Activated naive CD8-positive, alpha-beta T cell (primary cell): Measurements from ENCODE around the gene RBM20.

ENCODE experiments used
- H3K27ac Mint-ChIP-seq: one replicate; pipeline ENCODE4 v1.8.0; 2021; ENCODE audit warnings: mixed read lengths
- H3K27me3 Mint-ChIP-seq: one replicate; pipeline ENCODE4 v1.8.0; 2021; ENCODE audit warnings: mixed read lengths
- H3K36me3 Mint-ChIP-seq: one replicate; pipeline ENCODE4 v1.8.0; 2021; ENCODE audit warnings: mixed read lengths
- H3K4me1 Mint-ChIP-seq: one replicate; pipeline ENCODE4 v1.8.0; 2021; ENCODE audit warnings: low read depth, mixed read lengths
- H3K4me3 Mint-ChIP-seq: one replicate; pipeline ENCODE4 v1.8.0; 2021; ENCODE audit warnings: mild to moderate bottlenecking, mixed read lengths
- H3K9me3 Mint-ChIP-seq: one replicate; pipeline ENCODE4 v1.8.0; 2021; ENCODE audit warnings: low read depth, mixed read lengths

Gene RBM20

DNA sequence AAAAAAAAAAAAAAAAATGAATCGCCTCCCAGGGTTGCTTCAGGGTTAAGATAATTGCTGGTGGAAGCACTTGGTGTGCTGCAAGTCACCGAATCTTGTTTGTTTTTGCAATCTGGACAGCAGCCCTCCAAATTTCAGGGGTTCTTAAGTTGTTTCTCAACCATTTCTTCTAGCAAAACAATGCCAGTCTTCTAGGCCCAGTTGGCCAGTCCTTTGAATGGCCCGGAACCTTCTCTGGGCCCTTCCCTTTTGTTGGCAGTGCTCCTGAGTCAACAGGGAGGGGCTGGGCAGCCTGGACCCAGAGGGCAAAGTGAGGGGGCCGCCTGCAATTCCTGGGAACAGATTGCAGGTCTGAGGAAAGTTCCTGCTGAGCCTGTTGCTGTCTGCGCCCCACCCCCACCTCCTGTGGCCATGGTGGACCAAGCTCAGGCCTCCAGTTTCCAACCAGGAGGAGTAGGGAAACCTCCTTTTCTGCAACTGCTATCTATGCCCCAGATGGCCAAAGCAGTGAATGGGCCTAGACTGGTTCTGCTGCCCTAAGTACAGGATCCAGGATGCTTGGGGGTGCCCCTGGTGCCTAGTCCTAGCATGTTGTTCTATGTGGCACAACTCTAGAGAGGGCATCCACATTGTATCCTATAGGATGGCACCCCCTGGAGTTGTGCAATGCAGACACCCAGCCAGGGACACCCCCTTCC, 196.2 kb downstream of the RBM20 start:
- Mint-ChIP-seq H3K9me3 (no peaks in the 10 kb centered on the region), H3K4me1 (peaks cover 63% of the 10 kb centered on the region), H3K27me3 (no peaks in the 10 kb centered on the region), H3K36me3 (peaks cover 2% of the 10 kb centered on the region), H3K4me3 (no peak overlapping the region), H3K27ac (no peak overlapping the region)

DNA sequence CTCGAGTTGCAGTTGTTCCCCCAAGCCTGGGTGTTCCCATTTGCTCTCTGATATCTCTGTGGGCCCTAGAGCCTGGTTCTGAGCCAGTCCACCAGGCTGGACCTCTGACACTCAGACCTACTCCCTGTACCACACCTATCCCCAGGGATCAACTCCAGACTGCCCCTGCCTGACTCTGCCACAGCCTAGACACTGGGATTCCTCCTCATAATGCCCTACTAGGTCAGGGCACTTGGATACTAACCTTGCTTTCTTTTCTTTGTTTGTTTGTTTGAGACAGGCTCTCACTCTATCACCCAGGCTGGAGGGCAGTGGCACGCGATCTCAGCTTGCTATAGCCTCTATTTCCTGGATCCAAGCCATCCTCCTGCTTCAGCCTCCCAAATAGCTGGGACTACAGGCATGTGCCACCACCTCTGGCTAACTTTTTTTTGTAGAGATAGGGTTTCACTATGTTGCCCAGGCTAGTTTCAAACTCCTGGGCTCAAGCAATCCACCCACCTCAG, 196.8 kb downstream of the RBM20 start:
- H3K4me3 Mint-ChIP-seq, result no peak overlapping the region
- peaks cover 62% of the 10 kb centered on the region for H3K4me1 Mint-ChIP-seq
- peaks cover 2% of the 10 kb centered on the region for H3K36me3 Mint-ChIP-seq
- no peaks in the 10 kb centered on the region for H3K9me3 Mint-ChIP-seq
- H3K27ac Mint-ChIP-seq, result no peak overlapping the region
- no peaks in the 10 kb centered on the region for H3K27me3 Mint-ChIP-seq

DNA sequence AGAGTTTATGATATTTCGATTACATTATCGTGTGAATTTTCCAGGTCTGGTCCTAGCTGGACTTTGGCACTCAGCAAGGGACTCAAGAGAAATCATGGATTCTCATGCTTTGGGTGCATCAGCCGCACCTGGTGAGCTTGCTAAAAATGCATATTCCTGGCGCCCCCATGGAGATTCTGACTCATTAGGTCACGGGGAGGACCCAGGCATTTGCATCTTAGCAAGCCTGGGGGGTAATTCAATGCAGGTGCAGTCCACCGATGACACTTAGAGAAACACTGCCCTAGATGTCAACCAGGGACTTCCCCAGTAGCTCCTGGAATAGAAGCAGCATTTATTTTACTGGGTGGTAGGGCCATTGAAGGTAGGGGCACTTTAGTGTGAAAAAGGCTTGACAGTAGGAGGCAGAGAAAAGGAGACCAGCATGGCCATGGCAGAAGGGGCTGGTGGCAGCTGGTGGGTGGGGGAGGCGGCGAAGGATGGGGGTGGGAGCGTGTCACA, 197.7 kb downstream of the RBM20 start:
- H3K4me1 Mint-ChIP-seq, result peaks cover 59% of the 10 kb centered on the region
- no peaks in the 10 kb centered on the region for H3K9me3 Mint-ChIP-seq

GRCh38 chr10:110842326-110842904, 198.3 kb downstream of the RBM20 start:
- Mint-ChIP-seq H3K4me3 (peak overlapping the region; percentile 53), H3K27ac (peak overlapping the region; percentile 76), H3K36me3 (peaks cover 2% of the 10 kb centered on the region), H3K9me3 (no peaks in the 10 kb centered on the region), H3K27me3 (no peaks in the 10 kb centered on the region), H3K4me1 (peaks cover 56% of the 10 kb centered on the region)

More for the DNA sequence above, 197.7 kb downstream of the RBM20 start:
- Mint-ChIP-seq H3K4me3 (peak overlapping the region; percentile 53), H3K36me3 (peaks cover 2% of the 10 kb centered on the region), H3K27me3 (no peaks in the 10 kb centered on the region), H3K27ac (peak overlapping the region; percentile 82)

- Mint-ChIP-seq H3K27me3 (no peaks in the 10 kb centered on the region), H3K4me3 (peak overlapping the region; percentile 3), H3K36me3 (peaks cover 2% of the 10 kb centered on the region), H3K9me3 (no peaks in the 10 kb centered on the region), H3K4me1 (peaks cover 51% of the 10 kb centered on the region), H3K27ac (peak overlapping the region; percentile 76)
Measured at GRCh38 chr10:110843031-110843430, 198.9 kb downstream of the RBM20 start.

DNA sequence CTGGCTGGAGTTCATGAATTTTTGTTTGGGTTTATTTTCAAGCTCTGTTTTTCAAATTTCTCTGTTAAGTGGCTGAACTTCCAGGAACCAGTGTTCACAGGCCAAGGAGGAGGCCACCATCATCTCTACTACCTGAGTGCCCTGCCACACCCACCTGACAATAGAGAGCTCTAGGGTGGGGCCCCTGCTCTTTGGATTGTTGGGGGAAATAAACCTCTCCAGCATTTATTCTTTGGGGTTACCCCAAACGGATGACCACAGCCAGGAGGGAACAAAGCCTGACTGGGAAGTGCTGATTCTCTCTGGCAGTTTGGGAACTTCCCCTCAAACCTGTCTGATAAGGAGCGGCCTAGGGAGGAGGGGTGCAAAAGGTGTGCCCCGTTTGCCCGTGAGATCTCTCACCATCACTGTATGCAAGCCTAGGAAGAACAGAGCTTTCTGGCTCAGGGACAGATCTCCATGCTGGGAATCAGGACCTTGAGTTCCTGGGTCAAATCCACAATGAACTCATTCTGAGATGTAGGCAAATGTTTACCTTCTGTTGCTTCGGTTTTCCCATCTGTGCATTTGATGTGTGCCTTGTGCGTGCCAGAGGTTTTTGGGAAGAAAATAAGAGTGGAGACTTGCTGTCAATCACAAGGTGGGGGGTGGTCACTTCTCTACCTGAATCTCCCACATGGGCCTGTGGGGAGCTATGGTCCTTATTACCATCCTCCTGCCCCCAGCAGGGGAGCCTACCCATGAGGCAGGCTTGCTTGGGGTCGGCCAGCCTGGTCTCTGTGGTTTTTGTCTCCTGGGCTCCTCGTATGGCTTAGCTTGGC, 199.9 kb downstream of the RBM20 start:
- no peak overlapping the region for H3K4me3 Mint-ChIP-seq
- H3K4me1 Mint-ChIP-seq, result peaks cover 51% of the 10 kb centered on the region
- H3K27ac Mint-ChIP-seq, result peak overlapping the region; percentile 46
- H3K27me3 Mint-ChIP-seq, result no peaks in the 10 kb centered on the region
- no peaks in the 10 kb centered on the region for H3K9me3 Mint-ChIP-seq
- H3K36me3 Mint-ChIP-seq, result peaks cover 2% of the 10 kb centered on the region

DNA sequence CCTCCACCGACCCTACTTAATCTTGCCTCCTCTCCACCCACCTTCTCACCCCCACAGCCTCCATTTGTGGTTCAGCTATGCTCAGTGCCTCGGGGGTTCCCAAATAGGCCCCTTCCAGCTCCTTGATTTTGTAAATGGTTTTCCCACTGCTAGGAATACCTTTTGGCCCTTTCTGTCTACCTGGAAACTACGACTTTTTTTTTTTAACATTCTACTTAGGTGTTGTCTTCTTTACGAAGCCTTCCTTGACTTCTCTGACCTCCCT, 200.4 kb downstream of the RBM20 start:
- Mint-ChIP-seq H3K4me3 (no peak overlapping the region), H3K36me3 (peaks cover 2% of the 10 kb centered on the region), H3K27ac (no peak overlapping the region), H3K27me3 (no peaks in the 10 kb centered on the region), H3K9me3 (no peaks in the 10 kb centered on the region), H3K4me1 (peaks cover 52% of the 10 kb centered on the region)

- Mint-ChIP-seq H3K4me3 (no peak overlapping the region), H3K27ac (peak overlapping the region; percentile 5), H3K27me3 (no peaks in the 10 kb centered on the region), H3K9me3 (no peaks in the 10 kb centered on the region), H3K36me3 (peaks cover 2% of the 10 kb centered on the region), H3K4me1 (peaks cover 60% of the 10 kb centered on the region)
Measured at GRCh38 chr10:110845192-110845755, 201.1 kb downstream of the RBM20 start.

DNA sequence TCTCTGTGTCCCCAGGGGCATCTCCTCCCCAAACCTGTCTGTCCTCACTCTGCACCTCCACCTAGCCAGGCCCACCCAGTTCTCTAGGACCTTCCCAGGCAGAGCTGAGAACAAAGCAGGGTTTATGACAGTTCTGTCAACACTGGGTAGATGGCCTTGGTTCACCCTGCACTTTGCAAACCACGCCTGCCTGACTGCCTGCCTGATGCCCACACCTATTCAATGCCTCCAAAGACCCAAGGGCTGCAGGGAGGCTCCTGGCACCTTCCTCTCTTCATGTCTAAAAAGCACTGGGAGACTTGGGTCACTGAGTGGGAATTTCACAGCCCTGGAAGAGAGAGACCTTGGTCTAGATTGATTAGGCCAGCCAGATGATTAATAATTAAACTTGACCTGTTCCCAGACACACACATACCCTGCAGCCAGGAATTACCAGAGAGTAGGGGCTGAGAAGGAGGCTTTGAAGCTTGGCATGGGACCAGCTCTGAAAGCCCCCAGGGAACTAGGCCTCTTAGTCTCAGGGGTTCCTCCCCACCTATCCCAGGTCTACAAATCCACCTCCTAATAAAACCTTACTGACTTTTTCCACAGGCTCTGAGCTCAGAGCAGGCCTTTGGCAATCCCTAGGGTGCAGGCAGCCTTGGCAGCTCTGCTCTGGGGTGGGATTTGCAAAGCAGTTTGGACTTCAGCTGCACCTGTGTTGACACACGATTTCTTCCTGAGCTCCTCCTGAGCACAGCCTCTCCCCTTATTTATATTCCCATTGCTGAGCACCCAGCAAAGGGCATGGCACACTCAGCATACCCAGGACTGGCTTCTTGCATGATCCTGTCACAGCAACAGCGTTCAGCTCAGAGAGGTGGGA, 201.9 kb downstream of the RBM20 start:
- H3K27me3 Mint-ChIP-seq, result no peaks in the 10 kb centered on the region
- no peak overlapping the region for H3K27ac Mint-ChIP-seq
- H3K4me1 Mint-ChIP-seq, result peaks cover 67% of the 10 kb centered on the region
- no peaks in the 10 kb centered on the region for H3K9me3 Mint-ChIP-seq
- peaks cover 2% of the 10 kb centered on the region for H3K36me3 Mint-ChIP-seq
- no peak overlapping the region for H3K4me3 Mint-ChIP-seq

GRCh38 chr10:110847374-110847773, 203.2 kb downstream of the RBM20 start:
- no peaks in the 10 kb centered on the region for H3K9me3 Mint-ChIP-seq
- H3K27me3 Mint-ChIP-seq, result no peaks in the 10 kb centered on the region
- no peak overlapping the region for H3K4me3 Mint-ChIP-seq
- H3K36me3 Mint-ChIP-seq, result peaks cover 2% of the 10 kb centered on the region
- H3K27ac Mint-ChIP-seq, result no peak overlapping the region
- peaks cover 63% of the 10 kb centered on the region for H3K4me1 Mint-ChIP-seq

GRCh38 chr10:110848106-110848505, 204.0 kb downstream of the RBM20 start:
- Mint-ChIP-seq H3K27ac (no peak overlapping the region), H3K27me3 (no peaks in the 10 kb centered on the region), H3K9me3 (no peaks in the 10 kb centered on the region), H3K4me3 (no peak overlapping the region), H3K36me3 (peaks cover 2% of the 10 kb centered on the region), H3K4me1 (peaks cover 63% of the 10 kb centered on the region)

- no peaks in the 10 kb centered on the region for H3K9me3 Mint-ChIP-seq
Measured at GRCh38 chr10:110850099-110850498, 206.0 kb downstream of the RBM20 start.

DNA sequence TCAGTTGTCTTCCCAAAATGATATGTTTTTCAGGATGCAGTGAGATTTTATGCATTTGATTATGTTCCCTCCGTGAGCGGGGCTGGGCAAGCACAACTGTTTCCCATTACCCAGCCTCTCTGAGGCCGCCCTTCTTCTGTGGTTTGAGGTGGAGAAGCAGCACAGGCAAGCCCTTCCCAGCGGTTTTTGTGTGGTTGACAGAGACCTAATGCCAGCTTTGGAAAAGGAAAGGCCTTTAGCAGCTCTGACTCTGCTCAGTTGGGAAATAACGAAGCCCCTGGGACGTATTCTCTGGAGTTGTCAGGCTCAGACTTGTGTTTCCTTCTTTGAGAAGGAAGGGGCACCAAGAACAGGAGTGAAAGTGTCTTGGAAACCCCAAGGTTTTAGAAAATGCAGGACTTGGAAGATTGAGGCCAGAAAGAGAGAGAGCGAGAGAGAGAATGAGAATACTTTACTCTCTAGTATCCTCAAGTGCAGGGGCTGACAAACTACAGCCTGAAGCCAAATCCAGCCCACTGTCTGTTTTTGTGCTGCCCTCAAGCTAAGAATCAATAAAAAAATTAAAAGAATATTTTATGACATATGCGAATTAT, 207.0 kb downstream of the RBM20 start:
- peak overlapping the region; percentile 30 for H3K27ac Mint-ChIP-seq
- H3K36me3 Mint-ChIP-seq, result no peaks in the 10 kb centered on the region
- H3K4me3 Mint-ChIP-seq, result peak overlapping the region; percentile 35
- no peaks in the 10 kb centered on the region for H3K9me3 Mint-ChIP-seq
- peaks cover 70% of the 10 kb centered on the region for H3K4me1 Mint-ChIP-seq
- H3K27me3 Mint-ChIP-seq, result no peaks in the 10 kb centered on the region

More at GRCh38 chr10:110850099-110850498, 206.0 kb downstream of the RBM20 start:
- Mint-ChIP-seq H3K4me3 (no peak overlapping the region), H3K4me1 (peaks cover 69% of the 10 kb centered on the region), H3K36me3 (peaks cover 1% of the 10 kb centered on the region), H3K27me3 (no peaks in the 10 kb centered on the region), H3K27ac (no peak overlapping the region)
